Immature natural killer cell (primary cell): ENCODE data around the gene OAS2. TPM values are rescaled to one million over a fixed set of nuclear protein-coding genes. Genes with fewer than 3 reads are reported as not detected.

Experiments used
- polyA plus RNA-seq, 3 donors: library from polyadenylated mRNA; unstranded; fragments of 300-500 nt; fragmentation: Illumina TruSeq; gene quantifications; one replicate each; pipeline ENCODE4 v1.2.3, GENCODE V29; 2021

OAS2 gene
- polyA plus RNA-seq, 3 donors from 2014 or later: 24.3 to 64.5 (median 26.9) TPM

Other genes starting within 250 kb of the OAS2 start
- gene RPH3A, start 186.8 kb upstream of the OAS2 start, polyA plus RNA-seq: not detected
- 10 to 100 TPM; 22.3 to 46.0 (median 25.6) TPM for gene OAS1, start 71.6 kb upstream of the OAS2 start, polyA plus RNA-seq
- gene OAS3, start 40.0 kb upstream of the OAS2 start, polyA plus RNA-seq: 10 to 100 TPM in 1 of 3 donors, 1 to 10 TPM in 2; 2.2 to 16.7 (median 9.0) TPM
- gene DTX1, start 78.2 kb downstream of the OAS2 start, polyA plus RNA-seq: 1 to 10 TPM in 2 of 3 donors, not detected in 1; 1.1 to 2.1 TPM
- not detected for gene RASAL1, start 157.2 kb downstream of the OAS2 start, polyA plus RNA-seq
- gene CFAP73, start 171.2 kb downstream of the OAS2 start, polyA plus RNA-seq: not detected
- gene DDX54, start 207.0 kb downstream of the OAS2 start, polyA plus RNA-seq: 10 to 100 TPM in 2 of 3 donors, 1 to 10 TPM in 1; 7.8 to 34.2 (median 11.0) TPM
- gene RITA1, start 207.2 kb downstream of the OAS2 start, polyA plus RNA-seq: 10 to 100 TPM; 31.3 to 36.6 (median 33.1) TPM
- gene TPCN1, start 242.9 kb downstream of the OAS2 start, polyA plus RNA-seq: 1 to 10 TPM in 2 of 3 donors, not detected in 1; 3.0 to 3.1 TPM